Fibroblast of the conjunctiva (primary cell): ENCODE measurements around the gene AARS2.

Source experiments
- DNase-seq: peaks from one replicate; pipeline ENCODE4 v3.0.0-alpha.2; 2010; ENCODE audit warnings: low read depth

AARS2 gene

GRCh38 chr6:44275749-44276648 lies 37.1 kb downstream of the AARS2 start:
- DNase-seq = no peak

GRCh38 chr6:44275271-44275748 lies 37.8 kb downstream of the AARS2 start:
- DNase-seq = no peak

- DNase-seq = no peak
Measured at GRCh38 chr6:44273617-44274016, 39.5 kb downstream of the AARS2 start.

GRCh38 chr6:44272999-44273566 lies 40.1 kb downstream of the AARS2 start:
- no peak for DNase-seq

GRCh38 chr6:44272529-44272928 lies 40.6 kb downstream of the AARS2 start:
- no peak for DNase-seq

- DNase-seq = no peak
Measured at GRCh38 chr6:44271914-44272313, 41.2 kb downstream of the AARS2 start.

GRCh38 chr6:44271406-44271723 lies 41.8 kb downstream of the AARS2 start:
- no peak for DNase-seq

- no peak for DNase-seq
Measured at GRCh38 chr6:44270526-44271405, 42.4 kb downstream of the AARS2 start.

GRCh38 chr6:44269921-44270525 lies 43.1 kb downstream of the AARS2 start, which contains the start of gene TMEM151B:
Gene TMEM151B (plus strand): TSS chr6:44270450. CDS start chr6:44270743, 293 bp downstream.
- DNase-seq = no peak

GRCh38 chr6:44269178-44269920 lies 43.8 kb downstream of the AARS2 start:
- DNase-seq = no peak

GRCh38 chr6:44268095-44268628 lies 45.0 kb downstream of the AARS2 start:
- no peak for DNase-seq

GRCh38 chr6:44267252-44267651 lies 45.9 kb downstream of the AARS2 start:
- DNase-seq = no peak

GRCh38 chr6:44266347-44266746 lies 46.8 kb downstream of the AARS2 start:
- DNase-seq = no peak

- no peak for DNase-seq
Measured at GRCh38 chr6:44265722-44266233, 47.4 kb downstream of the AARS2 start.

- DNase-seq = peak; percentile 84
Measured at GRCh38 chr6:44265007-44265721, 48.0 kb downstream of the AARS2 start, which contains the start of gene NFKBIE. Gene NFKBIE (minus strand): TSS chr6:44265551. CDS start chr6:44265346, 205 bp downstream.

GRCh38 chr6:44264154-44265006 lies 48.8 kb downstream of the AARS2 start:
- DNase-seq = no peak

- DNase-seq = no peak
Measured at GRCh38 chr6:44263354-44264100, 49.6 kb downstream of the AARS2 start.
